ENCODE data around the gene STRADA.

The STRADA gene

DNA sequence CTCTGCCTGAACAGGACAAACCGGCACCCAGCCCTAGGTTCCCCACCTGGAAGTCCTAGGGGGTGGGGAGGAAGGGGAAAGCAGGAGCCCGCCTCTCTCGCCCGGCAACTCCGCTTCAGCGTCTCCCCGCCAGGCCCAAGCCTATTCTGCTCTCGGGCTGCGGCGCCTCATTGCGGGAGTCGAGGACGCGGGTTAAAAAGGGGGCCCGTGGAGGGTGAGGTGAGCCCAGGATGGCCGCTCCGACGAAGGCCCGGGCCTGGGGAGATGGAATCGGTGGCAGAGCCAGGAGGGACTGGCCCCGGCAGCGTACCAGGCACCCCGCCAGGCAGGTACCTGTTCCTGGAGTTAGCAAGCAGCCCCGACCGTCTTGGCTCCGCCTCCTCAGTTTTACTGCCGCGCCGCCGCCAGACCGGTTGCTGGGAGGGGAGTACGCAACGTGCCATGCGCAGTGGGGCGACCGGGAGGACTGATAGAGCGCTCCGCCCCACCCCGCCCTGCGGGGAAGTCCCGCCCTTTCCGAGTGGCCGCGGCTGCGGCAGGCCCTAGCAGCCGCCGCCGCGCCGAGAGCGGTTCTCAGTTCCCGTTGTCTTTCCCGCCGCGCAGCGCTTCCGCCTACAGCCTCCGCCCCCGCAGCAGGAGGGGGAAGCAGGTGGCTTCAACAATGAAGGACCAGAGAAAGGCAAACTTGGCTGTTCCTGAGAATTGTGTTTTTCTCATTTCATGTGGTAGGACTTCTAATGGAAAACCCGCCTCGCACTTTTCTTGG, at the start of gene STRADA:
Gene STRADA, minus strand, starts transcription at position 392 of the 766 bp plus-strand sequence. CDS start 13,430 bp downstream, outside the sequence.
- DNase-seq (ENCODE audit: low read depth, low spot score): peak; percentile 94

GRCh38 chr17:63790057-63790456, 48.5 kb upstream of the STRADA start:
- no peak for DNase-seq (ENCODE audit: low read depth, low spot score)

GRCh38 chr17:63786971-63787711, 45.5 kb upstream of the STRADA start:
- no peak for DNase-seq (ENCODE audit: low read depth, low spot score)

- no peak for DNase-seq (ENCODE audit: low read depth, low spot score)
Observed at GRCh38 chr17:63786117-63786516, 44.5 kb upstream of the STRADA start.

DNA sequence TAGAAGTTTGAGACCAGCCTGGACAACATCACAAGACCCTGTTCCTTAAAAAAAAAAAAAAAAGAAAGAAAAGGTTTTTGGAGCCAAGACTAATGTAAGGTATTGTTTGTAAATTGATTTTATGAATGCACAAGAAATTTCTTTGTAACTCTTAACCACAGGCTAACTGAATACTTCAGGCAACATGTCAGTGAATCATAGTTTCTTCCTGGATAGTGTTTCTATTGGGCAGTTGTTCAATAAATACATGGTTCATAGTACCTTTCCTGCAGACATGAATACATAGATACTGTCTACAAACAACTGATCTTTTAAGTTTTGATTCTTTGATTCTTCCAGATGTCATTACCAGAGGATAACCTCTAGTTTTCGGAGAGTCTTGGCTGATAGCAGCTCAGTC, 44.0 kb upstream of the STRADA start:
- no peak for DNase-seq (ENCODE audit: low read depth, low spot score)

DNA sequence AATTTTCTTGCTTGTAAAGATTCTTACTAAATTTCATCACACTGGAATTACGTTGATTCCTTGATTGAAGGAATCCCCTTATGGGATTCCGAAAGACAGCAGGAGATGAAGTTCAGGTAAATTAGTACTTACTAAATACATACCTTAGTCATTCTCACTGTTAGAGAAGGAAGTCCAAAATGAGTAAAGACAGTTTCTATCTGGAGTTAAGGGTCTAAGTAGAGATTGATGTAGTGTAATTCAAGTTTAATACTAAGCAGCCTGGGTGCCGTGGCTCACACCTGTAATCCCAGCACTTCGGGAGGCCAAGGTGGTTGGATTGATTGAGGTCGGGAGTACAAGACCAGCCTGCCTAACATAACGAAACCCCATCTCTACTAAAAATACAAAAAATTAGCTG, 41.9 kb upstream of the STRADA start:
- no peak for DNase-seq (ENCODE audit: low read depth, low spot score)

- no peak for DNase-seq (ENCODE audit: low read depth, low spot score)
Observed at GRCh38 chr17:63780928-63781327, 39.3 kb upstream of the STRADA start.

GRCh38 chr17:63780507-63780906, 38.9 kb upstream of the STRADA start:
- DNase-seq (ENCODE audit: low read depth, low spot score): no peak

DNA sequence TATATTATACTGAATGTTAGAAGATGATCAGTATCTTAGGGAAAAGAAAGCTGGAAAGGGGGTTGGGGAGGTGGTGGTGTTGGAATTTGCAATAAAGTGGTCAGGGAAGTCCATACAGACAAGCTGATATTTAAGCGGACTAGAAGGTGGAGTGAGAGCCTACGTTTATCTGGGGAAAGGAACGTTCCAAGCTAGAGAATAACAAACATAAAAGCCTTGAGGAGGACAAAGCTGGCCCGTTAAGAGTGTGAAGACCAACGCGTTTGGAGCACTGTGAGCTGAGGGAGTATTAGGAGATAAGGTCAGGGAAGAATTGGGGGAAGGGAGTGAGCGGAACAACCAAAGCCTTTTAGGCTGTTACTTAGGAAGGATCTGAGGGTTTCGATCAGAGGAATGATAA, 33.8 kb upstream of the STRADA start:
- DNase-seq (ENCODE audit: low read depth, low spot score): no peak

DNA sequence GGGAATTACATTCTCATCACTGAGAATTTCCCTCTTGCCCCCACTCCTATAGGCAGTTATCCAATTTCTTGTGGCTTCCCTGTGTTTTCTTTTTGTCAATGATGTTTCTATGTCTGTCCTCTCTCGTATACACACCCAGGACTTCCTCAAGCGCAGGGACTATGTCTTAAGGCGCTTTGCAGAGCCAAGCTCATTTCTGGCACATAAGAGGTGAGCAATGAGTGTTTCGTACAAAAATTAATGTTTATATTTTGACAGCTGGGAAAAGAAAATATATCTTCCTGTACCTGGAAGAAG, 33.3 kb upstream of the STRADA start:
- no peak for DNase-seq (ENCODE audit: low read depth, low spot score)

DNA sequence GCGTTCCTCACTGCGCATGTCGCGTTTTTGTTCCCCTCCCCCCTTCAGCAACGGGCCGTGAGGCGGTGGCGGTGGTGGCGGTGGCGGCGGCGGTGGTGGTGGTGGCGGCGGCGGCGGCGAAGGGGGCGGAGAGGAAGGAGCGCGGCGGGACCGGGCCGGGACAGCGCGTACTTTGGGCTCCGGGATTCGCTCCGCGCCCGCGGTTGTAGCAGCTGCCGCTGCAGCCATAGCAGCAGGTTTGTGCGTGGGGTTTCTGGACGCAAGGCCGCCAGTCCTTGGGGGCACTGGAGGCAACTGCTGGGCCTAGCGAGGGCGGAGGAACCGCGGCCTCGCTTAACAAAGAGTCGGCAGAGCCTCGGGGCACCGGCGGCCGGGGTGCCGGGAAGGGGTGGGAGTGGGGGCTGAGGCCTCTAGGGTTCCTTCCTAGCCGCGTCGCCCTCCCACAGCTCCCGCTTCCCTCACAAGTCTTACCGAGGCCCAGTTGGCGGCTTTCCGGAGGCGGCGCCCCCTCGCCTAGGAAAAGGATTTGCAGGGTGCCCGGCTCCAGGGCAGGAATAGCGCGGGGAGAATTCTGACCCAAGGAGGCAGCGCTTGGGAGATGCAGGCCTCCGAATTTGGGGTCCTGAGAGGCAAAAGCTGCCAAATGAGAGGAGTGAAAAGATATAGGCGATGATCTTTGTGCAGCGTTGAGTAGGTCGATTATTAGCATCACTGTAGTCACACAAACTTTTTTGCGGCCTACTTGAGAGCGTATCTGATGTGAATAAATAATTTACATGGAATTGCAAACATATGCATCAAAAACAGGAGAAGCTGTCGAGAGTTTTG, 32.8 kb upstream of the STRADA start, which contains the start of gene DDX42:
Gene DDX42, plus strand, starts transcription at position 30 of the 828 bp plus-strand sequence. CDS start 12,880 bp downstream, outside the sequence.
- peak; percentile 28 for DNase-seq (ENCODE audit: low read depth, low spot score)

- DNase-seq (ENCODE audit: low read depth, low spot score): peak; percentile 98
Observed at GRCh38 chr17:63773272-63774140, 31.9 kb upstream of the STRADA start, which contains the start of gene CCDC47. CCDC47 (minus strand) TSS chr17:63773597; CDS start chr17:63766175, 7,422 bp downstream.

DNA sequence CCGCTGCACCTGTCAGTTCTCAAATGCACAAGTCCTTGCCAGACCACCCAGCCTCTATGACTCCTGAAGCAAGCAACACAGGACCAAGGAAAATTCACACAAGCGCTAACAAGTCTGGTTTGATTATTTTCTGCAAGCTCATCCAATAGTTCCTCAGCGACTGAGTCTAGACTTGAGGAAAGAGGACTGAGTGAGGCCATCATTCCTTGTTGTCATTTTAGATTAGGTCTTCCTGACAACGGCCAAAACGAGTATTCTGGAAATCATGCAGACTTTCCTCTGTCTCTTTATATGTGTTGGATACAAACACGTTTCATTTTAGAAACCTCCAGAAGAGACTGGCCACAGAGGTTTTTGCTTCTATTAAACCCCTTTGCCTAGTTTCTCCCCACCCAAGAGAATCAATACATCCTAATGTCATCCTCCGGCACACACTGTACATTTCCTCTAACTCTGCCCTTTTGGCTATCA, 31.2 kb upstream of the STRADA start:
- DNase-seq (ENCODE audit: low read depth, low spot score): peak; percentile 3

GRCh38 chr17:63768433-63768832, 26.8 kb upstream of the STRADA start:
- DNase-seq (ENCODE audit: low read depth, low spot score): no peak

DNA sequence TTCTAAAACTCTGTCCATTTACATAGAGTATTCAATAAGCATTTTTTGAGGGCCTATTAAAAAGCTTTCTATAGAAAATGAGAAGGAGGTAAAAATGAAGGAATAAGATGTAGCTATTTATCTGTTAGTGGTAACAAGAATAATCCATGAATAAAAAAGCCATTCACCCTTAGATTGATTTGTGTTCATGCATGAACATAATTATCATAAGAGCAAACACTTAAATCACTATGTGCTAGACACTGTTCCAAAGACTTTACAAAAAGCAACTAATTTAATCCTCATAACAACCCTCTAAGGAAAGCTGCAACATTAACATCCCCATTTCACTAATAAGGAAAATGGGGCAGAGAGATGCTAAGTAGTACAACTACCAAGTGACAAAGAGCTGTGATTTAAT, 25.2 kb upstream of the STRADA start:
- no peak for DNase-seq (ENCODE audit: low read depth, low spot score)

DNA sequence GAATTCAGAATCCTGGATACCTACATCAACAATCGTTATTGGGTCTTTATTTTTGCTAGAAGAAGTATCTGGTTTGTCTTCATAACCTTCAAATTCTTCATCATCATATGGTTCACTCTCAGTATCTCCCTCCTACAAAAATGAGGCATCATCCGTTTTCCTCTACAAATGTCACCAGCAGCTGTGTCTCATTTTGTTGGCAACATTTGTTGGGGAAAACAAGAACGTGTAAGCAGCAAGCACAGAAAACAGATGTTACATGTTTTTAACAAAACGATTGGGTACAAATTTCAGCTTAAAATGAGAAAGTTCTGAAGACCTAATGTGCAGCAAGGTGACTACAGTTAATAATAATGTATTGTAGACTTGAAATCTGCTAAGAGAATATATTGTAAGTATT, 23.1 kb upstream of the STRADA start:
- DNase-seq (ENCODE audit: low read depth, low spot score): no peak

- DNase-seq (ENCODE audit: low read depth, low spot score): no peak
Observed at GRCh38 chr17:63762161-63763078, 20.8 kb upstream of the STRADA start.

DNA sequence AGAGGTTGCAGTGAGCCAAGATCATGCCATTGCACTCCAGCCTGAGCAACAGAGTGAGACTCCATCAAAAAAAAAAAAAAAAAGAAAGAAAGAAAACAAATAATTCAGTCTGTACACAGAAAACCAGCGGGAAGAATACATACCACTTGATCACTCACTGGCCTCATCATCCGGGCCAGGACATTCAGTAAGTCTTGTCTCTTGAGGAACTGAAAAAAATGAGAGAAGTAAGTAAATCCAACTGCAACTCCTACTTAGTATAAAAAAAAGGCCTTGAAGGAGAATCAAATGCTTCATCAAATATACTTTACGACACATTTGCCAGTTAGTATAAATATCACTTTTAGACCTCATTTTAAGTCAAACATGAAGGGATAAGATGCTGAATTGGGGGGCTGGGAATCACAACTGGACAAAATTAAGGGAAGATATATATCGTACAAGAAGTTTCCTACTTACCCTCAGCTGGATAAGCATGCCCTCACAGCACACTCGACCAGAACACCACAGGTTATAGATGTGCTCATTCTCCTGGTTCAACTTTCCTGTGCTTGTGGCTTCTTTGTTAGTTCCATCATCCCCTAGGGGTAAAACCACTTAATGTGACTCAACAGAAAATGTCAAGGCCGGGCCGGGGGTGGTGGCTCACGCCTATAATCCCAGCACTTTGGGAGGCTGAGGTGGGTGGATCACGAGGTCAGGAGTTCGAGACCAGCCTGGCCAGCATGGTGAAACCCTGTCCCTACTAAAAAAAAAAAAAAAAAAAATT, 19.4 kb upstream of the STRADA start:
- DNase-seq (ENCODE audit: low read depth, low spot score): no peak

DNA sequence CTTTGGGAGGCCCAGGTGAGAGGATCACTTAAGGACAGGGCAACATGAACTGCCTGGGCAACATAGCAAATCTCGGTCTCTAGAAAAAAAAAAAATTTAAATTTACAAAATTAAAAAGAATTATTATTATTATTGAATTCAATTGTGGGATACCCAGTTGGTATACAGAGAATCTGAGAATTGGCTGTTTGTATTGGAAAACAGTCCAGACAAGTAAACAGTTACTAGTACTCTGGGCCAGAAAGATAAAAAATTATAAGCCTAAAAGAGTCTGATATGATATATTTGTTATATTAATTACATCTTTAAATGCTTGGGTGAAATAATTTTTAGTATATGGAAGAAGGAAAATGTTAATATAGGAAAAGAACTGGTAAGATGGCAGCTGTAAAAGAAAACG, 16.8 kb upstream of the STRADA start:
- DNase-seq (ENCODE audit: low read depth, low spot score): no peak
